GM18868 (cell line): Measurements from ENCODE around the gene SMG6.
"Not testable (repeated sequence)": the region's sequence is repeated elsewhere in the genome, so short reads cannot be mapped to it uniquely, and the experiment has no call there.

ENCODE experiments used
- ATAC-seq: cut with Tn5 transposase; IDR thresholded peaks from one replicate; pipeline ENCODE4 v1.9.1; 2021; ENCODE audit warnings: mild to moderate bottlenecking, moderate library complexity; ENCODE audit not compliant: unreplicated experiment

The SMG6 gene

DNA sequence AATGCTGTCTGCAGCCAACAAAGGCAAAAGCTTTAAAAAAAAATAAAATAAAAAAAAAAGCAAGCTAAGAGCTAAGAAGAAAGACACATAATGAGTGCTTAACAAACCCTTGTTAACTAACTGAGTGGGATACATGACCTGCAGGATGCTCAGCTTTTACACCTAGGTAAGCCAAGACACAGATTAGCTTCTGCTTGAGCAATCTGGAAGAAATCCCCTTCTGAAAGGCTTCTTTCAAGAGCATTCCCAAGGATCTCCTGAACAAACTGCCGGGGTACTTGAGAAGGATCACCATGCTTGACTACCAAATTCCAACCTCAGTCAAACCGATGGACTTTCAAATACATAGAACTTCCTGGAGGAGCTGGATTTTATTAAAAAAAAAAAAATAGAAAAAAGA is 92.9 kb downstream of the SMG6 start:
- no peak for ATAC-seq

DNA sequence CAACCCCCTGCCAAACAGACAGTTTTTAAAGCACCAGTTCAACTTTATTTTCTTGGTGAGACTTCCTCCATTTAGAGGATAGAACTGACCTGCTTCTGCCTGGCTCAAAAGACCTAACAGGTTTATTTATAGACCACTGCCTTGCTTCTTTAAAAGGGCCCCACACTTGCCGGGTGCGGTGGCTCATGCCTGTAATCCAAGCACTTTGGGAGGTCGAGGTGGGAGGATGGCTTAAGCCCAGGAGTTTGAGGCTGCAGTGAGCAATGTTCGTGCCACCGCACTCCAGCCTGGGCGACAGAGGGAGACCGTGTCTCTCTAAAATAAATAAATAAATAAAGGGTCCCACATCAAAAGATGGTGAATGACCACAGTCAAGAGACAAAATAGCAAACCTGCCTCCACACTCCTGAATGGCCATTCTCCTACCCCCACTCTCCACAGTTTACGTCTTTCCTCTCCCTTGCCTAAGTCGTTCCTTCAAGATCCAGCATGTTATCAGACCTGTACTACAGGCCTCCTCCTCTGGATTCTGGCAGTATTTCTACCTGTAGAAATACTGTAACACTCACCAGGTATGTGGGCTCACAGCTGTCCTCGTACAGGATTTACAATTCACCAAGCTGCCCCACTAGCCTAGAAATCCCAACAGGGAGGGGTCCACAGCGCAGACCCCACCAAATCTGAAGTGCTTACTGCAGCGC is 95.6 kb downstream of the SMG6 start:
- ATAC-seq = no peak

DNA sequence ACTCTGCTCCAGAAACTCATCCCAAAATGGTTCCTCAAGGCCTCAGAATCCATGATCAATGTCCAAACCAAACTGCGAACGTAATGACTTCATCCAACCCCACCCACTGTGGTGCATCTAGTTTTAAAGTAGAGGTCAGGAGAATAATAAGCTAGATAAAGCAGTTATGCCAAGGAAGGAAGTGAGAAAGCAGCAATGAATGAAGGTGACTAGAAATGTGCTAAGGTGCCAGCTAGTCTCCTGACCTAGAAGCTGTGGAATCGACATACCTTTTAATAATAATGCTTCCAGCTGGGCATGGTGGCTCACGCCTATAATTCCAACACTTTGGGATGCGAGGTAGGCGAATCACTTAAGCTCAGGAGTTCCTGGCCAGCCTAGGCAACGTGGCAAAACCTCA is 99.2 kb downstream of the SMG6 start:
- ATAC-seq = no peak

GRCh38 chr17:2203818-2204217 is 99.8 kb downstream of the SMG6 start:
- ATAC-seq = no peak

GRCh38 chr17:2202996-2203575 is 100.5 kb downstream of the SMG6 start:
- no peak for ATAC-seq

DNA sequence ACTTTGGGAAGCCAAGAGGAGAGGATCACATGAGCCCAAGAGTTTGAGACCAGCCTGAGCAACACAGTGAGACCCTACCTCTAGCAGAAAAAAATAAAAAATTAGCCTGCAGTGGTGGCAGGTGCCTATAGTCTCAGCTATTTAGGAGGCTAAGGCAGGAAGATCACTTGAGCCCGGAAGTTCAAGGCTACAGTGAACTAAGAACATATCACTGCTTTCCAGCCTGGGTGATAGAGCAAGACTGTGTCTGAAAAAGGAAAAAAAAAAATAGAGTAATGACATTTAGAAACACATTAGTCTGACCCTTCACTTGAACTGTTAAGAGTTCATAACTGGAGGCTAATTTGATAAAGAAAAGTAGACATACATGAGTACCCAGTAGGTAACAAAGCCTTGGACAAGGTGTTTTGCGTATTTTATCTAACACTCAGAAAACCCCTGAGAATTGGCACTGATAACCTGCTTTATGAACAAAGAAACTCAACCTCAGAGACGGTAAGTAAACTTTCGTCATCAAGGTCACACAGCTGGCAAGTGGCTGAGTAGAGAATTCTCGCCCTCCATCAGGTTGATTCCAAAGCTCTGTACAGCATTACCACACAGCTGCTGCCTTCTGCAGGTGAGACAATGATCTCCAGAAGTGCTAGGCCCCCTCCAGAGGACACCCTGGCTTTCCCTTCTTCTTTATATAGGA is 101.1 kb downstream of the SMG6 start:
- no peak for ATAC-seq

DNA sequence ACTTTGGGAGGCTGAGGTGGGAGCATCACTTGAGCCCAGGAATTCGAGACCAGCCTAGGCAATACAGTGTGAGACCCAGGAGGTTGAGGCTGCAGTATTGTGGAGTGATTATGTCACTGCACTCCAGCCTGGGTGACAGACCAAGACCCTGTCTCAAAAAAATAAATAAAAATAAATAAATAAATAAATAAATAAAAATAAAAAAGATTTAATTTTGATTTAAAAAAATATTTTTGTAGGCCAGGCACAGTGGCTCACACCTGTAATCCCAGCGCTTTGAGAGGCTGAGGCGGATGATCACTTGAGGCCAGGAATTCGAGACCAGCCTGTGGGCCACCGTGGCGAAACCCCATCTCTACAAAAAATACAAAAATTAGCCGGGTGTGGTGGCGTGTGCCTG is 104.2 kb downstream of the SMG6 start:
- ATAC-seq = not testable (repeated sequence)

GRCh38 chr17:2198927-2199326 is 104.7 kb downstream of the SMG6 start:
- no peak for ATAC-seq

DNA sequence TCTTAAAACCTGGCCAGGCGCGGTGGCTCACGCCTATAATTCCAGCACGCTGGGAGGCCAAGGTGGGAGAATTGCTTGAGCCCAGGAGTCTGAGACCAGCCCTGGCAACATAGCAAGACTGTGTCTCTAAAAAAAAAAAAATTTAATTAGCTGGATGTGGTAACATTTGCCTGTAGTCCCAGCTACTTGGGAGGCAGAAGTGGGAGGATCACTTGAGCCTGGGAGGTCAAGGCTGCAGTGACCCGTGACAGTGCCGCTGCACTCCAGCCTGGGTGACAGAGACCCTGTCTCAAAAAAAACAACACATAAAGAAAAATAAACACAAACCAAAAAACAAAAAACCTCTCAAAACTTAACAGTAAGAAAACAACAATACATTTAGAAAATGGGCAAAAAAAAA is 106.3 kb downstream of the SMG6 start:
- ATAC-seq = no peak

GRCh38 chr17:2195729-2196128 is 107.9 kb downstream of the SMG6 start:
- no peak for ATAC-seq

GRCh38 chr17:2194889-2195335 is 108.7 kb downstream of the SMG6 start:
- ATAC-seq = no peak

DNA sequence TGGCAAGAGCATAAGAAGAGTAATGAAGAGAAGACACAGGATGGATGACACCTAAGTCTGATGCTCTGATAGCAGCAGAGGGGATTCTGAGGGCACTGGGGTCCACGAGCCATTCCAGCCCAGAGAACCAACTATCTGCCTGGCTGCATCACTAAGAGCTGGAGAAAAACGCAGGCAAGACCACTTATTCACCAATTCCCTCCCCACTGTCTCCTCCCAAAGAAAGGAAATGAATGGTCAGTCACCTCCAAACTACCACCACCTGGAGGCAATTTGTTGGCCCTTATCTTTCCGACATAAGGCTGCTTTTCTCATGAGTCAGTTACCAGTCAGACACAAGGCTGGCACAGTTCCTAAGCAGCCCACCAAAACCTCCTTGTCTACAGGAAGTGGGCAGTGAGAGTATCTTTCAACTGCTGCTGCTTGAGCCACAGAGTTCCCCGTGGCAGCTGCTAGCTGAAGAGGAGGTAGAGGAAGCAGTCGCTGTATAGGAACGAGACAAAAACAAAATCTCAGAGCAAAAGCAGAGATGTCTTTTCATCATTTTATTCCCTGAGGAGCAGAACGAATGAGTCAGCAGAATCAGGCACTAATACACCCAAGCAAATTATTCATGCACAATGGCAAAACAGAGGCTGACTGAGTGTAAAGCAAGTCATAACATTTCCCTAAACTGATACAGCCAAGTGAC is 111.1 kb downstream of the SMG6 start:
- ATAC-seq = peak; percentile 61

- ATAC-seq = no peak
Observed at GRCh38 chr17:2191785-2192184, 111.8 kb downstream of the SMG6 start.

DNA sequence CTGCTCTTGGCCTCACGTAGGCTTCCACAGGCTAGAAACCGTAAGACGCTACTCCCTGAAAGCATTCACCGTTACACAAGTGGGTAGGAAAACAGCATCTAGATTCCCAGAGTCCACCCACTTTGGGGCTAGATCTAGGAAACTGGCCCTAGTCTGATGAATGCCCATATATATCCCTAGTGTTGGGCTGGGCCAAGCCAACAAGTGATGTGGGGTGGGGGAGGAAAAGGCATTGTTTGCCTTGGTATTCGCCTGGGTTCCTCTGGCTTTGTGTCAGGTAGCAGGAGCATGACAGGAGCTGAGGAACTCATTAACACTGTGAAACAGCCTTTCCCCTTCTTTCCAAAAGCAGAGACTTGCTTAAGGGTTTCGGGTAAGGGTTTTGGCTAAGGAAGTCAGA is 112.4 kb downstream of the SMG6 start:
- no peak for ATAC-seq

GRCh38 chr17:2190014-2190413 is 113.6 kb downstream of the SMG6 start:
- no peak for ATAC-seq

DNA sequence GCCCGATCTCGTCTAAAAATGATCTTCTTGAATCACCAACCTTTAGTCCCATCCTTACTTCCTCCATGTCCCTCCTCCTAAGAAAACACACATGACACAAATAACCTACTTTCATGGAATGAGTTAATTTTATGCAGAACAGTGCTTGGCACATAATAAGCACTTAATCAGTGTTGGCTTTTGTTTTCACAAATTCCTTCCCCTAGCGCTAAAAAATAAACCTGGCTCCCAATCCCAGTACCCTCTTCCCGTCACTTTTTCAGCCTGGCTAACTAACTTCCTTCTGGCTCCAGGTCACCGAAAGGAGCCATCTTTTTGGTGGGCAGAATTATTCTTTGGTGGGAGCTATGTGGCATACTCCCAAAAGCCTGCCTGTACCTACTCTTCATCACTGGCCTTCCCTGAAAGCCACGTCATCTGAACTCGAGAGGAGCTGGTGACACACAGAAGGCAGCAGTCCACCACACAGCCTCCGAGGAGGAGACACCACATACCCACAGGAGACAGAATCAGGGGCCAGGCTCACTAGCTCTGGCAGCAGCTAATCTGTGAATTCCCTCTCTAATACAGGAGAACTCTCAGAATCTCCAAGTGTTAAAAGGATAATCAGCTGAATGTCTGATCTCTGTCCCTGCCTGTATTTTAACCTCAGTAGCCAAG is 114.5 kb downstream of the SMG6 start:
- no peak for ATAC-seq

DNA sequence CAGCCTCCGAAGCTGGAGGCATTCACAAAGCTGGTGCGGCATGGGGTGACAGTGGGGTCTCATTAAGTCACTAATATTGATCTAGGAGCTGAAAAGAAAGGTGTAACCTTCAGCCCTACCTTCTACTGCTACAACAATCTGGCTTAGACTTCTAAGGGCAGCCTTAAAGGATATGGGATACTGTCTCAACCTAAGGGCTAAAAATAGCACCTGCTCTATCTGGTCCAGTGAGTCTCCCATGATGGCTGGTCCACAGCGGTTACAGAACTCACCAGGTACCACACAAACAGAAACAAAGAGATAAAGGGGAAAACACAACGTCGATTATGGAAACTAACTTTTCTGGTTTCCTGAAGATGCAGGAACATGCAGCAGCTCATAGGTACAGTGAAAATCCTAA is 115.8 kb downstream of the SMG6 start:
- no peak for ATAC-seq

GRCh38 chr17:2186937-2187336 is 116.6 kb downstream of the SMG6 start:
- no peak for ATAC-seq

- no peak for ATAC-seq
Observed at GRCh38 chr17:2184993-2185931, 118.3 kb downstream of the SMG6 start.

GRCh38 chr17:2183346-2183745 is 120.2 kb downstream of the SMG6 start:
- ATAC-seq = no peak
